Endothelial cell (in vitro differentiated cells): ENCODE results near the gene LGALS9. TPM values are rescaled to one million over a fixed set of nuclear protein-coding genes. Genes with fewer than 3 reads are reported as not detected.

Experiments used
- DNase-seq: peaks from one replicate; pipeline ENCODE4 v3.0.0; 2021; ENCODE audit warnings: low spot score
- H3K27ac Mint-ChIP-seq: one replicate; pipeline ENCODE4 v1.8.0; 2021; ENCODE audit warnings: mixed read lengths, inconsistent platforms; ENCODE audit not compliant: unreplicated experiment
- H3K27me3 Mint-ChIP-seq: one replicate; pipeline ENCODE4 v1.8.0; 2021; ENCODE audit warnings: mild to moderate bottlenecking, moderate library complexity, mixed read lengths, inconsistent platforms; ENCODE audit not compliant: unreplicated experiment
- H3K36me3 Mint-ChIP-seq: one replicate; pipeline ENCODE4 v1.8.0; 2021; ENCODE audit warnings: mild to moderate bottlenecking, low read depth, mixed read lengths, inconsistent platforms; ENCODE audit not compliant: unreplicated experiment
- H3K4me1 Mint-ChIP-seq: one replicate; pipeline ENCODE4 v1.8.0; 2021; ENCODE audit warnings: mild to moderate bottlenecking, mixed read lengths, inconsistent platforms; ENCODE audit not compliant: unreplicated experiment
- H3K4me3 Mint-ChIP-seq: one replicate; pipeline ENCODE4 v1.8.0; 2021; ENCODE audit warnings: mild to moderate bottlenecking, mixed read lengths, inconsistent platforms; ENCODE audit not compliant: unreplicated experiment
- H3K9me3 Mint-ChIP-seq: one replicate; pipeline ENCODE4 v1.8.0; 2021; ENCODE audit warnings: mixed read lengths, inconsistent platforms; ENCODE audit not compliant: unreplicated experiment
- total RNA-seq: library from RNA; stranded (reverse); fragmentation: NEBNext Ultra II Directional; extraction: Animal tissue kit (Norgen Biotek cat#: 25700); gene quantifications from one replicate; pipeline ENCODE4 v1.2.1, GENCODE V29; 2021; ENCODE audit not compliant: unreplicated experiment
- TF ChIP-seq, protein P1 (sequence below): fragments of 200-600 bp; sonication (generic); IDR thresholded peaks from one replicate; pipeline ENCODE4 v1.5.0; 2021; ENCODE audit warnings: antibody characterized with exemption; ENCODE audit not compliant: unreplicated experiment

LGALS9 gene
- total RNA-seq, 1 donor from 2014 or later, result 5.8 TPM

DNA sequence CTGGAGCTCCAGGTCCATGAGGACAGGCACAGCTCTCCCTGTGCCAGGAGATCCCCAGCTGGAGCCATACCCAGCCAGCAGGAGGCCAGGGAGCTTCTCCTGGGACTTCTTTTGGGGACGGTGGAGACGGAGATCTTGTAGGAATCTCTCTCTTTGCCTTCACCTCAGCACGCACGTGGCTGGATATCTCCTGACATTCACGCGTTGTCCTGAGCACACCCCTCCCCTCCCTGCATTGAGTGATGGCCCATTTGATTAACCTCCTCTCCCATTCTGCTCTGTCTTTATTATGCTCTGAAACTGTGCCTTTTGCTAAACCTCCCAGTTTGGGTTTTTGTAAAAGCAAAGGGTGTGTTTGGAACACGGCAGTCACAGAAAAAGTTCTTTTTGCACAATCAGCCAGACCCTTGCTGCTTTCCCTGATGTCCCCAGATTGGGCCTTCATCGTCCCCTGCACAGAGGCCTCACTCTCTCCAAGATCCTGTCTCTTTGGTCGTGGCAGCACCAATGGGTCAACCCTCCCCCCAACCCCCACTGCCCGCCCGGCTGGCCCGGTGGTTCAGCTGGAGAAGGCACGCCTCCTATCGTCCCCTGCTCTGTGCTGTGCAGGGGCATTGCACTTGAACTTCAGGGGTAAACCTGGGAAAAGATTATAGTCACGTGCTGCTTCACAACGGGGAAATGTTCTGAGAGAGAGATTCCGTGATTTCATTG, 32.5 kb upstream of the LGALS9 start:
- TF ChIP-seq, protein P1, sequence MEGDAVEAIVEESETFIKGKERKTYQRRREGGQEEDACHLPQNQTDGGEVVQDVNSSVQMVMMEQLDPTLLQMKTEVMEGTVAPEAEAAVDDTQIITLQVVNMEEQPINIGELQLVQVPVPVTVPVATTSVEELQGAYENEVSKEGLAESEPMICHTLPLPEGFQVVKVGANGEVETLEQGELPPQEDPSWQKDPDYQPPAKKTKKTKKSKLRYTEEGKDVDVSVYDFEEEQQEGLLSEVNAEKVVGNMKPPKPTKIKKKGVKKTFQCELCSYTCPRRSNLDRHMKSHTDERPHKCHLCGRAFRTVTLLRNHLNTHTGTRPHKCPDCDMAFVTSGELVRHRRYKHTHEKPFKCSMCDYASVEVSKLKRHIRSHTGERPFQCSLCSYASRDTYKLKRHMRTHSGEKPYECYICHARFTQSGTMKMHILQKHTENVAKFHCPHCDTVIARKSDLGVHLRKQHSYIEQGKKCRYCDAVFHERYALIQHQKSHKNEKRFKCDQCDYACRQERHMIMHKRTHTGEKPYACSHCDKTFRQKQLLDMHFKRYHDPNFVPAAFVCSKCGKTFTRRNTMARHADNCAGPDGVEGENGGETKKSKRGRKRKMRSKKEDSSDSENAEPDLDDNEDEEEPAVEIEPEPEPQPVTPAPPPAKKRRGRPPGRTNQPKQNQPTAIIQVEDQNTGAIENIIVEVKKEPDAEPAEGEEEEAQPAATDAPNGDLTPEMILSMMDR, result no peak
- no peaks in the 10 kb centered on the region for H3K9me3 Mint-ChIP-seq
- H3K36me3 Mint-ChIP-seq, result peaks cover 46% of the 10 kb centered on the region
- peak overlapping the region; percentile 52 for H3K27ac Mint-ChIP-seq
- peaks cover 14% of the 10 kb centered on the region for H3K27me3 Mint-ChIP-seq
- peak overlapping the region; percentile 29 for H3K4me3 Mint-ChIP-seq
- peaks cover 12% of the 10 kb centered on the region for H3K4me1 Mint-ChIP-seq
- no peak for DNase-seq

DNA sequence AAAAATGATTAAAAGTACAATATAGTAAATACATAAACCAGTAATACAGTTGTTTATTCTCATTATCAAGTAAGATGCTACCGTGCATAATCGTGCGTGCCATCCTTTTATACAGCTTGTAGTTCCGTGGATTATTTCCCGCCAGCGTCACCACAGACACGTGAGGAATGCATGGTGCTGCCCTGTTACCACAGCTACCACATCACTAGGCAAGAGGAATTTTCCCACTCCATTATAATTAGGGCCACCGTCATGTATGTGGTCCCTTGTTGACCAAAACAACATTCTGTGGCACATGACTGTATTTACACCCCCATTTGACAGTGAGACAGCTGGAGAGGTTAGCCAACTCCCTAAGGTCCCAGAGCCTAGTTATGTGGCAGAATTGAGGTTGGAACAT, 30.5 kb upstream of the LGALS9 start:
- TF ChIP-seq, protein P1, result no peak
- Mint-ChIP-seq H3K4me1 (peaks cover 12% of the 10 kb centered on the region), H3K27me3 (peaks cover 13% of the 10 kb centered on the region), H3K36me3 (peaks cover 39% of the 10 kb centered on the region), H3K9me3 (no peaks in the 10 kb centered on the region), H3K4me3 (no peak overlapping the region), H3K27ac (no peak overlapping the region)
- DNase-seq, result no peak

DNA sequence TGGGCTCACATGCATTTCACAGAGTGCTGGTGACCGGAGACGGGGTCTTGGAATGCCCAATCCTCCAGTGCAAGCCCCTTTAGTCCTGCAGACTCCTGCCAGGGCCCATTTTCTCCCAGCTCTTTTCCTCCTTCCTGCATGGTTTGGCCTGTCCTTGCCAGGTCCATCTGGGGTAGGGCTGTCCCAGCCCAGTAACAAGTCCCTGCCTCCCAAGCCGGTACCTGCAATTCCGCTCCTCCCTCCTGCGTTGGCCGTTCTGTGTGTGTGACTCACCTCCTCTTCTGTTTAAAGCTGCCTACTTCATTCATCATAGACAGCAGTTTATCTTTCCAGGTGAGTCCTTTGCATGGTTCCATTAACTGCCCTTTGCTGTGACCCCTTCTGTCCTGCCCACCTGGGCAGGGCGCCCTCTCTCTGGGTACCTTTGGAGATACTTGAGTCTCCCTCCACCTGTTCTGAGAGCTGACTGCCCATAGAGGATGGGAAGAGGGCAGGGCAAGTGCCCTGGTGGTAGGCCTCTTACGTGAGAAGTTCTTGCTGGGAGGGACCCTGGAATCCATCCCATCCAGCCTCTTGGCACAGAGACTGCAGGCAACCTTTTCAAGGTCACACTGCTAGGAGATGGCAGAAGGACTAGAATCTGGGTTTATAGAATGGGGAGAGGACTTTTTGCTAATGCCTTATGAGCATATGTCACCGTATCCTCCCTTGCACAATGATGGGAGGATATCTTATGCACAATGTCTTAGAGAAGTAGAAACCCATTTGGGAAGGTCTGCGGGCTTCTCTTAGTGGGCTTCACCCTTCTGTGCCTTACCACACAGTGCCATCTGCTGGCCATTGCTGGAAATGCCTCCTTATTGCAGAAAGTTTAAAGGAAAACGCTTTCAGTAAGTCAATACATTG, 29.7 kb upstream of the LGALS9 start:
- Mint-ChIP-seq H3K4me1 (peaks cover 12% of the 10 kb centered on the region), H3K27ac (no peak overlapping the region), H3K4me3 (no peak overlapping the region), H3K27me3 (peaks cover 10% of the 10 kb centered on the region), H3K36me3 (peaks cover 39% of the 10 kb centered on the region), H3K9me3 (no peaks in the 10 kb centered on the region)
- DNase-seq, result peak; percentile 87
- TF ChIP-seq, protein P1, result peak; percentile 87

DNA sequence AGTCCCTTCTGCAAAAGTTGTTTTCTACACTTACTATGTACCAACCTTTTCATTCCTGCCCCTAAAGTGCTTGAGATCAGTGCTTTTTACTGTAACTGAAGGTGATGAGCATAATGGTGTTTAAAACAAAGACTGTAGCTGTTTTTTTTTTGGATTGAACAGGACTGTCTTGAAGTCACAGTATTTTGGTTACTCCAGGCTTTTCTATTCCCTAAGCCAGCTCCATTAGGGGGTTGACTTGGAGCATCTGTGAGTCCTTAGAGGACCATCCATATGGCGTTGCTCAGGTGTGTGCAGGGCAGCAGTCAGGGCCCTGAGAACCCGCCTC, 29.0 kb upstream of the LGALS9 start:
- no peak for DNase-seq
- no peak overlapping the region for H3K27ac Mint-ChIP-seq
- no peaks in the 10 kb centered on the region for H3K9me3 Mint-ChIP-seq
- H3K36me3 Mint-ChIP-seq, result peaks cover 37% of the 10 kb centered on the region
- H3K4me3 Mint-ChIP-seq, result no peak overlapping the region
- peaks cover 10% of the 10 kb centered on the region for H3K27me3 Mint-ChIP-seq
- TF ChIP-seq, protein P1, result no peak
- peaks cover 12% of the 10 kb centered on the region for H3K4me1 Mint-ChIP-seq
